Ovary (tissue), 9 donors: ENCODE results near the gene PCDHGA10. TPM values are rescaled to one million over a fixed set of nuclear protein-coding genes. Genes with fewer than 3 reads are reported as not detected.

Source experiments
- DNase-seq, 5 donors: peaks; one replicate each; pipeline ENCODE4 v3.0.0-alpha.2; 2019 to 2020
- H3K27ac ChIP-seq, 2 donors: fragments of 200-600 bp; one replicate each; pipeline versions ENCODE4 v1.5.1 to v1.8.0; 2019 to 2022
- H3K27me3 ChIP-seq: fragments of 200-600 bp; one replicate; pipeline ENCODE4 v1.8.0; 2022
- H3K36me3 ChIP-seq: fragments of 200-600 bp; sonication (generic); one replicate; pipeline ENCODE4 v1.5.1; 2019
- H3K4me1 ChIP-seq: one replicate; pipeline ENCODE4 v1.8.1; 2013; ENCODE audit warnings: mild to moderate bottlenecking, moderate library complexity; ENCODE audit not compliant: insufficient read depth
- H3K4me3 ChIP-seq: fragments of 200-600 bp; sonication (generic); one replicate; pipeline ENCODE4 v1.5.1; 2017
- H3K9me3 ChIP-seq, 2 donors: fragments of 200-600 bp in 1 of 2; sonication (generic) in 1 of 2; one replicate each; pipeline versions ENCODE4 v1.5.1 to v1.8.1; 2013 to 2019; ENCODE audit warnings: mild to moderate bottlenecking in 1 of 2, moderate library complexity in 1 of 2
- CTCF ChIP-seq, 3 donors: fragments of 450-650 bp in 2 of 3; fragments of 200-600 bp in 1 of 3; IDR thresholded peaks; one replicate each; pipeline versions ENCODE4 v1.5.1 to v1.8.0; 2016 to 2022; ENCODE audit warnings: antibody characterized with exemption in 3 of 3, mild to moderate bottlenecking in 1 of 3
- EP300 ChIP-seq: sonication (generic); formaldehyde crosslinking; IDR thresholded peaks from one replicate; pipeline ENCODE4 v1.6.1; 2017; ENCODE audit warnings: antibody characterized with exemption
- POLR2A ChIP-seq: fragments of 450-650 bp; IDR thresholded peaks from one replicate; pipeline ENCODE4 v1.6.1; 2017; ENCODE audit warnings: antibody characterized with exemption, mild to moderate bottlenecking, moderate library complexity
- WGBS, 3 donors: extraction: QIAGEN DNeasy Blood & Tissue Kit in 1 of 3; methylation state at CpG; one replicate each; pipeline versions ENCODE4 v1.1.5 to v1.1.7; 2013 to 2017; 5-methylcytosine and 5-hydroxymethylcytosine counted together
- intact Hi-C, 4 donors: fragments of 100-400 bp; cut with DNase I; formaldehyde crosslinking; loops; one replicate each; pipeline versions ENCODE4 v1.11.0 to v1.15.1; 2022 to 2023
- polyA plus RNA-seq, 2 donors: library from polyadenylated mRNA; stranded (reverse); fragments of 200-250 nt in 1 of 2; fragments of 350-450 nt in 1 of 2; fragmentation: Illumina TruSeq in 1 of 2; extraction: RNeasy Lipid Tissue Mini Kit (QIAGEN cat#74804) in 1 of 2; gene quantifications; one replicate each; pipeline ENCODE4 v1.2.3, GENCODE V29; 2013 to 2014
- total RNA-seq, 7 donors: library from RNA; depleted of rRNA in 2 of 7; stranded (reverse); fragments of >200 nt in 2 of 7; fragmentation: NEBNext Ultra II Directional in 3 of 7; extraction: Animal tissue kit (Norgen Biotek cat#: 25700) in 3 of 7; gene quantifications; one replicate each; pipeline versions ENCODE4 v1.1.0 to v1.2.4, GENCODE V29; 2016 to 2023
- donor health status: DM: no; HTN: no; CAD: no; lungs with moderate emphysema.
- donor health status: DM: no; HTN: no; CAD: no.
- donor health status: Bipolar disorder and iron deficiency.
- donor health status: DM: yes; HTN: yes; CAD: no.
- donor health status: DM: no; HTN: no; CAD: no.
- donor health status: DM: yes; HTN: yes; CAD: no.

The PCDHGA10 gene
- total and polyA plus RNA-seq, 9 donors: 1.3 to 9.7 (median 6.5) TPM

DNA sequence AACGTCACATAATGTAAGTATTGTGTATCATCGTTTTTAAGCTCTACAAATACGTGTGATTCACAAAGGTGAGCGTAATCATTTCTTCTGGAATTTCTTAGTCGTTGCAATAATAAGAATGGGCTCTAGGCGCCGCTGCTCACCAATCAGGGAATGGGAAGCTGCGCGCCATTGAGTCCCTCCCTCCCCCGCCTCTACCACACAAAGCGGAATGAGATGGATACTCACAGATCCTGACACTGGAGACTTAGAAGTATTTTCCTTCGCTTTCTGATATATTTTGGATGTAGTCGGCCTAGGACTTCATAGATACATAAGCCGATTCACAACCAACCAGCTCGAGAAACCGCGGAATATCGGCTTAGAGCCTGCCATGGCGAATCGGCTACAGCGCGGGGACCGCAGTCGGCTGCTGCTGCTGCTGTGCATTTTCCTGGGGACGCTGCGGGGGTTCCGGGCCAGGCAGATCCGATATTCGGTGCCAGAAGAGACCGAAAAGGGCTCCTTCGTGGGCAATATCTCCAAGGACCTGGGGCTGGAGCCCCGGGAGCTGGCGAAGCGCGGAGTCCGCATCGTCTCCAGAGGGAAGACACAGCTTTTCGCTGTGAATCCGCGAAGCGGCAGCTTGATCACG is 8.2 kb downstream of the PCDHGA10 start, which contains the start of gene PCDHGA11:
Gene PCDHGA11, plus strand, starts transcription at position 197 of the 634 bp plus-strand sequence. Its CDS starts 177 bp downstream, at position 374.
- peaks cover 2% of the 10 kb centered on the region for H3K4me1 ChIP-seq
- intact Hi-C loops: no loop called here
- no peaks in the 10 kb centered on the region for H3K27me3 ChIP-seq
- H3K36me3 ChIP-seq: no peaks in the 10 kb centered on the region
- peaks cover 17 to 45% of the 10 kb centered on the region in 2 donors for H3K9me3 ChIP-seq
- H3K4me3 ChIP-seq: no peak within 1 kb of the TSS
- WGBS, 3 donors: 10 to 15% (median 11%) methylated on average over 42 of the region's 42 CpGs
- no peak for TF ChIP-seq EP300
- TF ChIP-seq CTCF (IDR thresholded peaks at IDR 0.05): no peak
- TF ChIP-seq POLR2A: no peak
- no peak for DNase-seq
- no peak within 1 kb of the TSS for H3K27ac ChIP-seq

DNA sequence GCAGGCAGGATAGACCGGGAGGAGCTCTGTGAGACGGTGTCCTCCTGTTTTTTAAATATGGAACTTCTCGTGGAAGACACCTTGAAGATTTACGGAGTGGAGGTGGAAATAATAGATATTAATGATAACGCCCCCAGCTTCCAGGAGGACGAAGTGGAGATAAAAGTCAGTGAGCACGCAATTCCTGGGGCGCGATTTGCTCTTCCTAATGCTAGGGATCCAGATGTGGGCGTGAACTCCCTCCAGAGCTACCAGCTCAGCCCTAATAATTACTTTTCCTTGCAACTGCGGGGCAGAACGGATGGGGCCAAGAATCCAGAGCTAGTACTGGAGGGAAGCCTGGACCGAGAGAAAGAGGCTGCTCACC is 8.7 kb downstream of the PCDHGA10 start:
- H3K9me3 ChIP-seq: peaks cover 19 to 49% of the 10 kb centered on the region in 2 donors
- peaks cover 2% of the 10 kb centered on the region for H3K4me1 ChIP-seq
- H3K36me3 ChIP-seq: no peaks in the 10 kb centered on the region
- intact Hi-C loops: no loop called here
- no peak overlapping the region for H3K4me3 ChIP-seq
- WGBS, 3 donors: 8 to 12% (median 11%) methylated on average over 13 of the region's 13 CpGs
- no peak overlapping the region for H3K27ac ChIP-seq
- DNase-seq: no peak
- TF ChIP-seq EP300 (no peak), CTCF (IDR thresholded peaks at IDR 0.05) (no peak), POLR2A (no peak)
- H3K27me3 ChIP-seq: no peaks in the 10 kb centered on the region

DNA sequence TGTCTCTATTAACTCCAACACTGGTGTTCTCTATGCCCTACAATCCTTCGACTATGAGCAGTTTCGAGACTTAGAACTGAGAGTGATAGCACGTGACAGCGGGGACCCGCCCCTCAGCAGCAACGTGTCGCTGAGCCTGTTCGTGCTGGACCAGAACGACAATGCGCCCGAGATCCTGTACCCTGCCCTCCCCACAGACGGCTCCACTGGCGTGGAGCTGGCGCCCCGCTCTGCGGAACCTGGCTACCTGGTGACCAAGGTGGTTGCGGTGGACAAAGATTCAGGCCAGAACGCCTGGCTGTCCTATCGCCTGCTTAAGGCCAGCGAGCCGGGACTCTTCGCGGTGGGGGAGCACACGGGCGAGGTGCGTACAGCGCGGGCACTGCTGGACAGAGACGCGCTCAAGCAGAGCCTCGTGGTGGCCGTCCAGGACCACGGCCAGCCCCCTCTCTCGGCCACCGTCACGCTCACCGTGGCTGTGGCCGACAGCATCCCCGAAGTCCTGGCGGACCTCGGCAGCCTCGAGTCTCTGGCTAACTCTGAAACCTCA is 10.0 kb downstream of the PCDHGA10 start:
- intact Hi-C loops: no loop called here
- no peaks in the 10 kb centered on the region for H3K36me3 ChIP-seq
- H3K9me3 ChIP-seq: peaks cover 22 to 61% of the 10 kb centered on the region in 2 donors
- H3K4me3 ChIP-seq: no peak overlapping the region
- H3K27me3 ChIP-seq: no peaks in the 10 kb centered on the region
- no peak for TF ChIP-seq EP300
- TF ChIP-seq POLR2A: no peak
- TF ChIP-seq CTCF (IDR thresholded peaks at IDR 0.05): no peak
- 18 to 31% (median 20%) methylated on average over 37 to 42 of the region's 42 CpGs for WGBS, 3 donors
- DNase-seq: no peak
- peaks cover 2% of the 10 kb centered on the region for H3K4me1 ChIP-seq
- no peak overlapping the region for H3K27ac ChIP-seq

- H3K36me3 ChIP-seq: no peaks in the 10 kb centered on the region
- WGBS, 3 donors: 36 to 53% (median 36%) methylated on average over 31 to 53 of the region's 53 CpGs
Observed at GRCh38 chr5:141427783-141428426, 15.1 kb downstream of the PCDHGA10 start.

More at GRCh38 chr5:141427783-141428426, 15.1 kb downstream of the PCDHGA10 start:
- Histone ChIP-seq H3K4me1 (no peaks in the 10 kb centered on the region), H3K9me3 (peaks cover 17 to 58% of the 10 kb centered on the region in 2 donors), H3K4me3 (no peak overlapping the region), H3K27ac (no peak overlapping the region), H3K27me3 (no peaks in the 10 kb centered on the region)
- DNase-seq: no peak
- intact Hi-C loops: no loop called here
- TF ChIP-seq EP300: no peak
- TF ChIP-seq CTCF (IDR thresholded peaks at IDR 0.05): no peak
- TF ChIP-seq POLR2A: no peak
